HG03025 (cell line): ENCODE data around the gene POMP.
A peak's percentile ranks its signal among the peaks of the same experiment; 100 is the strongest.
"Not testable (repeated sequence)": the region's sequence is repeated elsewhere in the genome, so short reads cannot be mapped to it uniquely, and the experiment has no call there.

Source experiments
- ATAC-seq: cut with Tn5 transposase; IDR thresholded peaks from one replicate; pipeline ENCODE4 v1.9.1; 2021; ENCODE audit warnings: mild to moderate bottlenecking, moderate library complexity; ENCODE audit not compliant: unreplicated experiment, low FRiP score

The POMP gene

DNA sequence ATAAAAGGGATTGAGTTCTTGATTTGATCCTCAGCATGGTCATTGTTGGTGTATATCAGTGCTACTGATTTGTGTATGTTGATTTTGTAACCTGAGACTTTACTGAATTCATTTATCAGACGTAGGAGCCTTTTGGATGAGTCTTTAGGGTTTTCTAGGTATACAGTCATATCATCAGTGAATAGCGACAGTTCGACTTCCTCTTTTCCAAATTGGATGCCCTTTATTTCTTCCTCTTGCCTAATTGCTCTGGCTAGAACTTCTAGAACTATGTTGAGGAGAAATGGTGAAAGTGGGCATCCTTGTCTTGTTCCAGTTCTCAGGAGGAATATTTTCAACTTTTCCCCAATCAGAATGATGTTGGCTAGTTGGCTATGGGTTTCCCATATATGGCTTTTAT lies 27.0 kb downstream of the POMP start:
- ATAC-seq = no peak

GRCh38 chr13:28693605-28694491 lies 34.9 kb downstream of the POMP start:
- ATAC-seq = not testable (repeated sequence)

- ATAC-seq = no peak
Observed at GRCh38 chr13:28697441-28697840, 38.5 kb downstream of the POMP start.

DNA sequence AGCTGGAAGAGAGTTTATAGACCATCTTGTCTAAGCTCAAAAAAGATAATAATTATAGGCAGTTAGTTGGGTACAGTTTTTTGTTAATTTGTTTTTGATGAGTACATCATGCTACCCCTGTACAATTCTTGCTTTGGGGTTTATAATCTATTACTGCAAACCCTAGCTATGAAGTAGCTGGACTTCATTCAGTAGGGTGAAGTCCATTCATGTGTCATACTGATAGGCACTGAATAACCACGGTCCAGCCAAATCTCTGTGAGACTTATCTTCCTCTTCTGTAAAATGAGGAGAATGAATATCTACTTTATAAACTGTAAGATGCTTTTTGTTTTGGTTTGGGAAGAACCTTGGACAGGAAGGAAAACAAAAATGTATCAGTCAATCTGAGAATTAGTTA lies 40.3 kb downstream of the POMP start:
- ATAC-seq = no peak

DNA sequence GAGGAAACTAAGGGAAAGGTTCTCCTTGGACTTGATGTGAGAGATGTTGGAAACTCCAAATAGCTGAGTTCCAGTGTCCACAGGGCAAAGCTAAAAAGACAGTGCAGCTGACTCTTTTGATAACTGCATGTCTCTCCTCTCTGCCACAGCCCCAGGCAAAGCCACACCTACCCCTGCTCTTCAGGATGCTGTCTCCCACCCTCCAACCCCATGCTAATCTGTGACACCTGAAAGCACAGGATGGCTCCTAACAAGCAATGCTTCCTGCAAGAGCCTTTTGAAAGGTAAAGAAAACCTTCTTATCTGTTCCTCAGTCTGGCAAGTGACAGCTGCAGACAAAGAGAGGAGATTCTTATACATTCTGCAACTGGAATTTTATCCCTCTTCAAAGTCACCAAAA lies 45.4 kb downstream of the POMP start:
- no peak for ATAC-seq

DNA sequence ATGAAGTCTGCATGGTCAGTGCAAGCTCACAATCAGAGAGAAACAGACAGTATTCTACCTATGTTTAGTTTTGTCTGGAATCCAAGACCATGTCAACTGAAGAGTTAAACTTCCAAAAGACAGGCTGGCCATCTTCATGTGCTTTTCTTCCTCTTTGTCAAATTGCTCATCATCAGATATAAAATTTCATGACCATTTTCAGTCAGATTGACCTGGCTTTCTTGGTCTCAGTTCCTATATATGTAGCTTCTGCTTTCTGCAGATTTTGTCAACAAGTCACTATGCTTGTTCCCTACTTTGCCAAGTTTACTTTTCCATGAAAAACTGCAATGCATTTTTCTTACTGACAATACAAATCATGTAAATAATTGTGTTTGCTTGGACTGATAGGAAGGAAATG lies 46.0 kb downstream of the POMP start:
- ATAC-seq = no peak

DNA sequence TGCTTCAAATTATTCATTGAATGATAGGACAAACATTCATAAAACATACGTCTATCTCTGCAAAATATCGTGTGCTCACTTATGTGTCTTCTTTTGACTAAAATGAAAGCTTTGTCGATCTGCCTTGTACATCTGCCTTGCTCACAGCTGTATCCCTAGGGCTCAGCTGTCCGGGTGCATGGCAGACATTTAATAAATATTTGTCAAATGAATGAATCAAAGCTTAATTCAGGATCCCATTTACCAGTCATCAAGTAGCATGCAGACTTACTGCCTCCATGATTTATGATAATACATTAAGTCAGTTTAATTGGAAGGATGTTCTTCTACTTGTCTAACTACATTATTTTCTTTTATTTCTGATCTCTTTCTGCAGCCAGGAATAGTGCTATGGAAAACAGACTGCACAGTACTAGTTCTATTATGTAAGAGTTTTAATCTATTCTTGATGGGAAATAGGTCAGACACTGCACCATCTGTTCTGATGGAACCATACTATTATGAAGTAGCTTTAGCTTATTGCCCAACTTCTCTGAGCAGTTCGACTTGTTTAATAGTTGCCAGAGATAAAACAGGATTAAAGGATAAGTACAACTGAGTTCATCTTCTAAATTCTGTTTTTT lies 46.6 kb downstream of the POMP start:
- no peak for ATAC-seq

- peak; percentile 95 for ATAC-seq
Observed at GRCh38 chr13:28707629-28708427, 48.9 kb downstream of the POMP start.

GRCh38 chr13:28710161-28710560 lies 51.2 kb downstream of the POMP start:
- no peak for ATAC-seq

DNA sequence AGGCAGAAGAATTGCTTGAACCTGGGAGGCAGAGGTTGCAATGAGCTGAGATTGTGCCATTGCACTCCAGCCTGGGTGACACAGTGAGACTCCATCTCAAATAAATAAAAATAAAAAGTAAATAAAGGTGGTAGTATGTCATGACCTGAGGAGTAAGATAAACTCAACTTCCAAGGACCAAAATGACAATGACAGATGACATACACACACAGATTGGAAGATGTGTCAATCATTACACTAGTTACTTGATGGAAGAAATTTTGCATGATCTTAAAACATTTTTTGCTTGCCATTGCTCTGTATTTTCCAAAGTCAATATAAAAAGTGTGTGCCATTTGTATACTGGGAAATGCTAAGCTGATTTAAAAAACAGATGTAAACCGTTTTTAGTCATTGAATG lies 55.7 kb downstream of the POMP start:
- ATAC-seq = no peak

DNA sequence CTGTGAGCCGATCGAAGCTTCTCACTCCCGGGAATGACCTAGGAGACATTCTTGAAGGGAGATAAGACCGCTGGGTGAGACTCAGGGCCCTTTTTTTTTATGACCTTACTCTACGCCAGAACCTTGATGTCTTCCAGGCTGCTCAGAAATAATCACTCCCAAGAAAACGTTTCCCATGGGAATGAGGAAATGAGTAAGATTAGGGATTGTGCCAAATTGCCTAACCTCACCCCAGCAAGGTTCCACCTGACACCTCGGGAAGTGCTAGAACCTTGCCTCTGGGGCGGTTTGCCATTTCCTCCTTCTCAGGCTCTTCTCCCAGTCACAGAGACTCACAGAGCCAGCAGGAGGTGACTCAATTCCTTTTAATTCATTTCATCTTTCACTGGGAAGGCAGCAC lies 57.6 kb downstream of the POMP start:
- ATAC-seq = no peak

GRCh38 chr13:28717170-28717569 lies 58.2 kb downstream of the POMP start:
- ATAC-seq = no peak

GRCh38 chr13:28718196-28718542 lies 59.2 kb downstream of the POMP start:
- ATAC-seq = peak; percentile 1

DNA sequence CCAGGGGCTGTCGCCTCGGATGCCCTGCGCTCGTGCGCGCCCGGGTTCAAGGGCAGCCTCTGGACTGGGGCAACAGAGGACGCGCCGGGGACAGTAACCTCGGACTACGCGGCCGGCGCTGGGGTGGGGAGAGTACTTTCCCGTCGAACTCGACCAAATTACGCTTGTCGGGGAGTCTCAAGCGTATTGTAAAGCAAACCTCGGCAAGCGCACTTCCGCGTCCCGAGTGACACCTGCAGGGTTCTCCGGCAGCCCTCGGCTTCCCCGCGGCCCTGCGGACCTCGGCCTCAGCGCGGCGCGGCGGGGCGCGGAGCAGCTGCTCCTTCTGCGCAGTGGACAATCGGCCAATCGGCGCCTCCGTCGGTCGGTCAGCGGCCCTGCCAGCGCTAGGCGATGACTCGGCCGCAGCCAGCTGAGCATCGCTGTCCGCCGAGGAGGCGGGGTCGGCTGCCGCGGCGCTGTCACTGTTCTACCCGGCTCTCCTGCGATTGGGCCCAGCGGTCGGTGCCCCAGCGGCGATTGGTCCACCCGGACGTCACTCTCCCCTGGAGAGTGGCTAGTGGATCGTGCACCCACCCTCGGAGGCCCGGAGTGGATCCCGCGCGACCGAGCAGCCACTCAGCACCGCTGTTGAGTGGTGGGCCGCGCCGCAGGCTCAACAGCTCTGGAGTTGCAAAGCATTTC lies 59.8 kb downstream of the POMP start, which contains the start of gene SLC46A3:
Gene SLC46A3, minus strand, starts transcription at position 428 of the 684 bp plus-strand sequence. CDS start 972 bp downstream, outside the sequence.
- ATAC-seq = peak; percentile 98

GRCh38 chr13:28719227-28720055 lies 60.5 kb downstream of the POMP start:
- ATAC-seq = peak; percentile 2

DNA sequence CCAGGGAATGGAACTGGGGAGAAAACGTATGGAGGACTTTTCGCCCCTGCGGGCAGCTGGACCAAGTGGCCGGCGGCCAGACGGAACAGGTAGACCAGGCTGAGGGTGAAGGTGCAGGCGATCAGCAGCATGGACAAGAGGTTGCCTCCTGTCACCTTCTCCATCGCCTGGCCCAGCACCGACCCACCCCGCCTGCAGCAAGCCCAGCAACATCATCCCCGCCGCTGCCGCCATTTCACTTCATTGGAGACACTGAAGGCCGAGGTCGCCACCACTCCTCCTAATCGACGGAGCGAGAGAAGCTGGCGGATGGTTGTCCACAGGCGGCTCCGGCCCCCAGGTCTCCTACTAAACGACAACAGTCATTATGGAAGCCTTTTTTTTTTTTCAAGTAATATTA lies 64.9 kb downstream of the POMP start:
- ATAC-seq = no peak

DNA sequence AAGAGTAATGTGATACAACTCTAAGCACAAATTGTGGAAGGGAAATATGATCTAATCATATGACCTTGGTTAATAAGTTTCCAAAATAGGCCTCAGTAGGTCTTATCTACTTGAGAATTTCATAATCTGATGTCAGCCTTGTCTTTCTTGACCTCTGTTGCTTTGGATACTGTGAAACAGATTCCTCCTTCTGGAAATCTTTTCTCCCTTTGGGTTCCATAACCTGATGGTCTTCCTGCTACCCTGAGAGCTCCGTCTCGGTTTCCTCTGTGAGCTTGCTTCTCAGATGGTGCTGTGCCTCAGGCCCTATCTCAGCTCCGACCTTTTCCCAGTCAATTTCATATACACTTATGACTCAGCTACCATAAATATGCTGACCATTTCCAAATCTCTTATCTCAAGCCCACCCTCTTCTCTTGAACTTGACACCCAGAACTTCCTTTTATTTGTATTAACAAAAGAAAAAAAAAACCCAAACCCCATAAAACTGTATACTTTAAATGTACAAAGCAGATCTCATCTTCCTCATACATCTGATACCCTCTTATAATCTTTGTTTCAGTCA lies 66.2 kb downstream of the POMP start:
- ATAC-seq = no peak
